Adrenal gland (tissue), 5 donors: Measurements from ENCODE around the gene HIPK1.

ENCODE experiments used
- CTCF ChIP-seq, 6 experiments: fragments of 450-650 bp in 4 of 6; fragments of 200-600 bp in 2 of 6; sonication (generic) in 1 of 6; IDR thresholded peaks; 1 replicate in 5 of 6; 2 replicates in 1 of 6; pipeline versions ENCODE4 v1.5.1 to v1.8.0; 2016 to 2021; ENCODE audit warnings: antibody characterized with exemption in 6 of 6, mild to moderate bottlenecking in 2 of 6, moderate library complexity in 1 of 6
- POLR2A ChIP-seq, 2 donors: fragments of 450-650 bp; IDR thresholded peaks; one replicate each; pipeline ENCODE4 v1.6.1; 2017; ENCODE audit warnings: antibody characterized with exemption in 2 of 2, mild to moderate bottlenecking in 2 of 2, moderate library complexity in 1 of 2
- donor health status: DM: no; HTN: no; CAD: no.

GRCh38 chr1:113928941-113929749 is at the start of gene HIPK1:
- TF ChIP-seq POLR2A (IDR thresholded peaks at IDR 0.05) (peak; percentile 36 to 81), CTCF (IDR thresholded peaks at IDR 0.05) (peak in 4 of 6 experiments; percentile 17 to 46 (median 34))
